Sigmoid colon (tissue), 4 donors: ENCODE data around the gene XRCC6.
"Not testable (repeated sequence)": the region's sequence is repeated elsewhere in the genome, so short reads cannot be mapped to it uniquely, and the experiment has no call there.

Experiments used
- POLR2A ChIP-seq, 2 donors: fragments of 450-650 bp; IDR thresholded peaks; one replicate each; pipeline ENCODE4 v1.6.1; 2016; ENCODE audit warnings: antibody characterized with exemption in 2 of 2, mild to moderate bottlenecking in 2 of 2, moderate library complexity in 2 of 2
- POLR2AphosphoS5 ChIP-seq, 4 donors: sonication (generic); formaldehyde crosslinking; IDR thresholded peaks; one replicate each; pipeline ENCODE4 v1.6.1; 2017; ENCODE audit warnings: antibody characterized with exemption in 4 of 4
- TF ChIP-seq, protein P1 (sequence below), 4 experiments: fragments of 450-650 bp in 3 of 4; fragments of 200-600 bp in 1 of 4; IDR thresholded peaks; one replicate each; pipeline ENCODE4 v1.5.1; 2016 to 2019; ENCODE audit warnings: antibody characterized with exemption in 4 of 4, mild to moderate bottlenecking in 3 of 4, moderate library complexity in 2 of 4

GRCh38 chr22:41593336-41593960 lies 27.6 kb upstream of the XRCC6 start:
- TF ChIP-seq, protein P1, sequence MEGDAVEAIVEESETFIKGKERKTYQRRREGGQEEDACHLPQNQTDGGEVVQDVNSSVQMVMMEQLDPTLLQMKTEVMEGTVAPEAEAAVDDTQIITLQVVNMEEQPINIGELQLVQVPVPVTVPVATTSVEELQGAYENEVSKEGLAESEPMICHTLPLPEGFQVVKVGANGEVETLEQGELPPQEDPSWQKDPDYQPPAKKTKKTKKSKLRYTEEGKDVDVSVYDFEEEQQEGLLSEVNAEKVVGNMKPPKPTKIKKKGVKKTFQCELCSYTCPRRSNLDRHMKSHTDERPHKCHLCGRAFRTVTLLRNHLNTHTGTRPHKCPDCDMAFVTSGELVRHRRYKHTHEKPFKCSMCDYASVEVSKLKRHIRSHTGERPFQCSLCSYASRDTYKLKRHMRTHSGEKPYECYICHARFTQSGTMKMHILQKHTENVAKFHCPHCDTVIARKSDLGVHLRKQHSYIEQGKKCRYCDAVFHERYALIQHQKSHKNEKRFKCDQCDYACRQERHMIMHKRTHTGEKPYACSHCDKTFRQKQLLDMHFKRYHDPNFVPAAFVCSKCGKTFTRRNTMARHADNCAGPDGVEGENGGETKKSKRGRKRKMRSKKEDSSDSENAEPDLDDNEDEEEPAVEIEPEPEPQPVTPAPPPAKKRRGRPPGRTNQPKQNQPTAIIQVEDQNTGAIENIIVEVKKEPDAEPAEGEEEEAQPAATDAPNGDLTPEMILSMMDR (IDR thresholded peaks at IDR 0.05), result not testable (repeated sequence)
- not testable (repeated sequence) for TF ChIP-seq POLR2A, POLR2AphosphoS5 (IDR thresholded peaks at IDR 0.05)
